Measurements from ENCODE around the gene SLC22A5. TPM values are rescaled to one million over a fixed set of nuclear protein-coding genes. Genes with fewer than 3 reads are reported as not detected.

Gene SLC22A5
- total and polyA plus RNA-seq, 10 of the 15 experiments (the other 5 are each of a cell fraction or from before 2014, with no cell fraction given): 1.1 to 4.4 (median 2.3) TPM

DNA sequence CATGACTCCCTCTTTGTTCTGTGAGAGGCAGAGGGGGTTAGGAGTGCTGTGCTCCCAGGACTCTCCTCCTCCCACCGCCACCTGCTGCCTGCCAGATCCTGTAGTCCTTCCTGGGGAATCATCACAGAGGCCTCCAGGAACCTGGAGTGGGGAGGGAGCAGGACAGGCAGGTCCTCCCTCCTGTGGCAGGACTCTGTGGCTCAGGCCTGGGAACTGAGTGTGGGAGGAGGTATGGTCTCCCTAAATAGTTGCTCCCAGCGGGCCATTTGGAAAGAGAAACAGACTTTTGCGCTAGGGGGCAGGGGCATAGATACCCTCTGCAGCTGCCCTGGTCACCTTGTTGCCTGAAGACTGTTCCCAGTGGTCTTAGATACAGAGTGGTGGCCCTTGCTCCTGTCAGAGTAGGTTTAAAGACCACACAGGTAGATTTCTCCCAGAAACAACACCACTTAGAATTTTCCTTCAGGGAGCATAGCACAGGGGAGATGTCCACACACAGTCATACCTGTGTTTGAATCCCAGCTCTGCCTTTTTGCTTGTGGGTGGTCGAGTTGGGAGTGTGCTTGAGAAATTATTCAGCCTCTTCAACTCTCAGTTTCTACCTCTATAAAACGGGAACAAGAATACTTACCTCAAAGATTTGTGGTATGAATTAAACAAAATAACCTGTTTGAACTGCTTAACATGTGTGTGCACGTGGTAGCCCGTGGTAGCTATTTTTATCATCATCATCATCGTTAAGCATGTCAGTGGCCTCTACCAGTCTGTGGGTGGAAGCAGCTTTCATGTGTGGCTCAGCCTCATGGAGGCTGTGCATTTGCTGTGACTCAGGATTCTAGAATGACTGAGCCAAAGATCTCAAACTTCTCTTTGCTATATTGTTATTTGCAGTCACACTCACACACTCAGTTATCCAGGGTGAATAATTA lies 55.8 kb downstream of the SLC22A5 start (continued):
- peak; percentile 64 for TF ChIP-seq TBL1XR1 (IDR thresholded peaks at IDR 0.05; ENCODE audit: low read depth, low read length)
- peak; percentile 93 for TF ChIP-seq MXI1 (IDR thresholded peaks at IDR 0.05; ENCODE audit: low read depth, low read length)
- no peak for TF ChIP-seq RELA (IDR thresholded peaks at IDR 0.05; ENCODE audit: borderline replicate concordance, partially characterized antibody)
- TF ChIP-seq PAX8 (IDR thresholded peaks at IDR 0.05): no peak
- TF ChIP-seq HCFC1 (IDR thresholded peaks at IDR 0.05; ENCODE audit: low read length): no peak
- TF ChIP-seq TCF12 (IDR thresholded peaks at IDR 0.05; ENCODE audit: low read depth, low read length): peak; percentile 70; the same call in 1 of the 2 replicates
- peak; percentile 69; the same call in 1 of the 2 replicates for TF ChIP-seq CHD2 (IDR thresholded peaks at IDR 0.05; ENCODE audit: borderline replicate concordance, low read depth, low read length)
- TF ChIP-seq PAX5 (IDR thresholded peaks at IDR 0.05; ENCODE audit: borderline replicate concordance, low read depth, low read length): peak; percentile 78; the same call in 1 of the 2 replicates
- 0 out of 2 replicates have a peak, but pooled peaks have one; percentile 40 for TF ChIP-seq BMI1 (IDR thresholded peaks at IDR 0.05; ENCODE audit: borderline replicate concordance)
- 0 out of 2 replicates have a peak, but pooled peaks have one; percentile 59 for TF ChIP-seq TAF1 (IDR thresholded peaks at IDR 0.05; ENCODE audit: borderline replicate concordance, low read depth, low read length)
- peak in 1 of 2 experiments; percentile 87; a peak in 2 of 4 replicates for TF ChIP-seq ETV6 (conservative IDR thresholded peaks at IDR 0.05 in 1 of 2, IDR thresholded peaks at IDR 0.05 in 1 of 2; ENCODE audit: borderline replicate concordance in 1 of 2, low read depth in 1 of 2)
- peak; percentile 87; the same call in 1 of the 2 replicates for TF ChIP-seq CREM (IDR thresholded peaks at IDR 0.05; ENCODE audit: low read depth)
- TF ChIP-seq NFYA (IDR thresholded peaks at IDR 0.05; ENCODE audit: borderline replicate concordance, low read depth, low read length): no peak
- no peak for TF ChIP-seq LARP7 (IDR thresholded peaks at IDR 0.05)
- peak; percentile 98 for TF ChIP-seq MEF2A (IDR thresholded peaks at IDR 0.05; ENCODE audit: insufficient read depth, low read depth, low read length)
- TF ChIP-seq CHD4 (IDR thresholded peaks at IDR 0.05): 0 out of 2 replicates have a peak, but pooled peaks have one; percentile 83
- TF ChIP-seq SUZ12 (IDR thresholded peaks at IDR 0.05; ENCODE audit: unreplicated experiment): no peak
- peak; percentile 95 for TF ChIP-seq MEF2B (IDR thresholded peaks at IDR 0.05; ENCODE audit: partially characterized antibody, poor library complexity, severe bottlenecking)
- TF ChIP-seq SUPT20H (IDR thresholded peaks at IDR 0.05; ENCODE audit: borderline replicate concordance, control insufficient read depth, low read depth, low read length): no peak
- peak; percentile 79 for TF ChIP-seq NR2F1 (conservative IDR thresholded peaks at IDR 0.05)
- TF ChIP-seq POLR2AphosphoS2 (IDR thresholded peaks at IDR 0.05; ENCODE audit: low read depth, low read length): peak; percentile 58; the same call in 1 of the 2 replicates
- peak; percentile 81 for TF ChIP-seq NBN (IDR thresholded peaks at IDR 0.05)
- TF ChIP-seq NR2C2 (IDR thresholded peaks at IDR 0.05; ENCODE audit: borderline replicate concordance, control insufficient read depth, insufficient read length, low read depth): no peak
- TF ChIP-seq RAD51 (IDR thresholded peaks at IDR 0.05): peak; percentile 93
- TF ChIP-seq ATF7 (IDR thresholded peaks at IDR 0.05; ENCODE audit: low read depth): peak; percentile 94
- TF ChIP-seq STAT3 (IDR thresholded peaks at IDR 0.05; ENCODE audit: low read depth, low read length): peak; percentile 69; the same call in 1 of the 2 replicates
- TF ChIP-seq SP1 (IDR thresholded peaks at IDR 0.05; ENCODE audit: low read depth, low read length): peak; percentile 59
- no peak for TF ChIP-seq NFYB (IDR thresholded peaks at IDR 0.05; ENCODE audit: insufficient read depth, low read depth, low read length)
- 0 out of 2 replicates have a peak, but pooled peaks have one; percentile 46 for TF ChIP-seq ZNF217 (IDR thresholded peaks at IDR 0.05)
- TF ChIP-seq USF1 (IDR thresholded peaks at IDR 0.05; ENCODE audit: borderline replicate concordance, extremely low read length, insufficient read depth, low read depth, low read length): peak; percentile 20
- TF ChIP-seq SMAD1 (IDR thresholded peaks at IDR 0.05; ENCODE audit: low read depth, partially characterized antibody): peak; percentile 72

All from GM12878 (cell line).